HepG2 (cell line): ENCODE measurements around the gene ARPP21. TPM values are rescaled to one million over a fixed set of nuclear protein-coding genes. Genes with fewer than 3 reads are reported as not detected.

Experiments used
- HNF1B ChIP-seq: sonication (generic); formaldehyde crosslinking; IDR thresholded peaks from 2 replicates; pipeline ENCODE4 v1.5.1; 2020; ENCODE audit warnings: mild to moderate bottlenecking, moderate library complexity, missing genetic modification reagents
- NFE2L2 ChIP-seq: fragments of 150-350 bp; IDR thresholded peaks from 2 replicates; pipeline ENCODE4 v1.6.1; 2014; ENCODE audit warnings: low read length
- REST ChIP-seq, 2 experiments: IDR thresholded peaks; 2 replicates each; pipeline ENCODE4 v1.6.1; 2011 to 2012; ENCODE audit warnings: low read length in 2 of 2, borderline replicate concordance in 1 of 2, low read depth in 1 of 2, mild to moderate bottlenecking in 1 of 2, moderate library complexity in 1 of 2
- ZNF318 ChIP-seq: sonication (generic); formaldehyde crosslinking; IDR thresholded peaks from 2 replicates; pipeline ENCODE4 v1.4.0; 2020; ENCODE audit warnings: mild to moderate bottlenecking, missing genetic modification reagents
- ZNF33B ChIP-seq: sonication (generic); formaldehyde crosslinking; IDR thresholded peaks from 2 replicates; pipeline ENCODE4 v1.5.1; 2020; ENCODE audit warnings: mild to moderate bottlenecking, missing genetic modification reagents
- polyA plus RNA-seq, 8 experiments: library from polyadenylated mRNA; depleted of rRNA in 3 of 8; stranded (reverse) in 7 of 8; unstranded in 1 of 8; fragments of >200 nt; fragmentation: Illumina TruSeq in 4 of 8; extraction: Trizol in 4 of 8; gene quantifications; 2 replicates each; pipeline versions ENCODE4 v1.2.1 to v1.2.3, GENCODE V29; 2011 to 2016; ENCODE audit warnings: low read depth in 4 of 8, missing spikeins in 1 of 8, mixed read lengths in 1 of 8; ENCODE audit not compliant: insufficient read depth in 1 of 8
- total RNA-seq, 5 experiments: library from RNA; depleted of rRNA; stranded (reverse); fragments of >200 nt; fragmentation: Illumina TruSeq; extraction: Trizol; gene quantifications; 2 replicates each; pipeline ENCODE4 v1.2.3, GENCODE V29; 2016; ENCODE audit warnings: low read depth in 1 of 5

Gene ARPP21
- total and polyA plus RNA-seq, 2 of the 13 experiments (the other 11 are each of a cell fraction or from before 2014, with no cell fraction given) = not detected

GRCh38 chr3:35658686-35659085, 19.4 kb downstream of the ARPP21 start (continued):
- TF ChIP-seq HNF1B = no peak
- no peak for TF ChIP-seq NFE2L2
- TF ChIP-seq REST (IDR thresholded peaks at IDR 0.05; ENCODE audit: borderline replicate concordance in 1 of 2, low read depth in 1 of 2, low read length in 2 of 2) = no peak
- no peak for TF ChIP-seq ZNF318 (CRISPR knock-in tag)
- TF ChIP-seq ZNF33B (CRISPR knock-in tag) = no peak
- TF ChIP-seq, all 625 proteins: peak for 0
